22Rv1 (cell line): ENCODE results near the gene NCKAP5.

Experiments
- ZFX ChIP-seq: fragments of 450-650 bp; IDR thresholded peaks from 2 replicates; pipeline ENCODE4 v1.6.1; 2017; ENCODE audit warnings: antibody characterized with exemption, borderline replicate concordance
- TF ChIP-seq, protein P1 (sequence below): fragments of 450-650 bp; IDR thresholded peaks from 2 replicates; pipeline ENCODE4 v1.5.1; 2017; ENCODE audit warnings: mild to moderate bottlenecking

DNA sequence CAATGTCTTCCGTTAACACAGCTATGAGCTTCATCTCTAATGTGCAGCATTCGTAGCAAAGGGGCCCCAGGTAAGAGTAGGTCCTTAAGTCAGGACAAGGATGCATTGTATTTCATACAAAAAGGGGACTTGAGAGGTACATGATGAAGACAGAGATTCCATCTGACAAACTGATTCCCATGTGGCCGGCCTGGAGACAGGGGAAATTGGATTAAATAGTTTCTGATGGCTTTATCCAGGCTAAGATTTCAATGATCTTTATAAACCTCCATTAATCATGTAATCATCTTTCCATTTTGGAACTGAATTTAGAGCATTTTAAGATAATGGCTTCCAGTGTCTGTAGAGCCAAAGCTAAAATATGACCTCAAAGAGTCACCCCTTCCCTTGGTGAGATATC, 111.3 kb downstream of the NCKAP5 start:
- TF ChIP-seq, protein P1, sequence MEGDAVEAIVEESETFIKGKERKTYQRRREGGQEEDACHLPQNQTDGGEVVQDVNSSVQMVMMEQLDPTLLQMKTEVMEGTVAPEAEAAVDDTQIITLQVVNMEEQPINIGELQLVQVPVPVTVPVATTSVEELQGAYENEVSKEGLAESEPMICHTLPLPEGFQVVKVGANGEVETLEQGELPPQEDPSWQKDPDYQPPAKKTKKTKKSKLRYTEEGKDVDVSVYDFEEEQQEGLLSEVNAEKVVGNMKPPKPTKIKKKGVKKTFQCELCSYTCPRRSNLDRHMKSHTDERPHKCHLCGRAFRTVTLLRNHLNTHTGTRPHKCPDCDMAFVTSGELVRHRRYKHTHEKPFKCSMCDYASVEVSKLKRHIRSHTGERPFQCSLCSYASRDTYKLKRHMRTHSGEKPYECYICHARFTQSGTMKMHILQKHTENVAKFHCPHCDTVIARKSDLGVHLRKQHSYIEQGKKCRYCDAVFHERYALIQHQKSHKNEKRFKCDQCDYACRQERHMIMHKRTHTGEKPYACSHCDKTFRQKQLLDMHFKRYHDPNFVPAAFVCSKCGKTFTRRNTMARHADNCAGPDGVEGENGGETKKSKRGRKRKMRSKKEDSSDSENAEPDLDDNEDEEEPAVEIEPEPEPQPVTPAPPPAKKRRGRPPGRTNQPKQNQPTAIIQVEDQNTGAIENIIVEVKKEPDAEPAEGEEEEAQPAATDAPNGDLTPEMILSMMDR: no peak
- TF ChIP-seq ZFX: no peak
